ENCODE measurements around the gene LINC01488.

DNA sequence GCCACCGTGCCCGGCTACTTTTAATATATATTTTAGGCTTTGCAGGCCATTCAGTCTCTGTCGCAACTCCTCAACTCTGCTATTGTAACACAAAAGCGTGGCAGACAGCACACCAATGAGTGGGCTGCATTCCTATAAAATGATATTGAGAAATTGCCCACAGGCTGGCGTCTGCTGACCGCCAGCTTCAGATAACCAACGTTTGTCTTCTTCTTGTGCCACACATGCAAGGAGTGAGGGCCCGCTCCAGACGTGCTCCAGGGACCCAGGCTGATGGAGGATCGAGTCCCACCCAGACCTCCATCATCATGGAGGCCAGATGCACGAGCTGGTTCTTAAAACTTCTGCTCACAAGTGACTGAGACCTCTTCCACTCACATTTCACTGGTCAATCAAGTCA lies 35.4 kb upstream of the LINC01488 start:
- TF ChIP-seq POLR2A (IDR thresholded peaks at IDR 0.05), result no peak
- TF ChIP-seq CTCF (IDR thresholded peaks at IDR 0.05), result no peak

Measured in Peyer's patch (tissue), 4 donors.